ENCODE results near the gene TMEM30A.
A peak's percentile ranks its signal among the peaks of the same experiment; 100 is the strongest.

Gene TMEM30A

DNA sequence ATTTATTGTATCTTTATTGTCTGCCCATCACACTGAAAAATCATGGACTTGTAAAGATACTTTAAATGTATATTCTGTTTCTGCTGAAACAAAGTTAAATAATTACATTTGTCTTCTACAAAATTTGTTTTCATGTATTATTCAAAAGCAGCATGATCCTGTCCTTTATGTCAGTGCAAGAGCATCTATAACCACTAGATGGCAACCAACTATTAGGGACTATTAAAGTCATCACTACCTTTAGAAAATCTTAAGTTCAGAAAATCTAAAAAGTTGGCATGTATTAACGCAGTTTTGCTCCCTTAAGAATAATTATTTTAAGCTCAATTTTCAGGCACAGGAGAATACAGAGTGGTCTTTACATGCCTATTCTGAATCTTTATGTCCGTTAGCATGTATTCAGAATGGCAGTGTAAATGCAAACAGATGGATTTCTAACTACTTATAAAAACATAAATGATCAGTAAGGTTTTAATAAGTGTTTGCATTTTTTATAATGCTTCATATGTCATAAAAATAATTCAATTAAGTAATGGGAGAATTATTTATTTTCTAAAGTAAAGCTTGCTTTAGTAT lies 17.8 kb downstream of the TMEM30A start:
- no peak overlapping the region for H3K9ac ChIP-seq (ENCODE audit: low read length)
- no peaks in the 10 kb centered on the region for H3K9me3 ChIP-seq (ENCODE audit: insufficient read depth, low read length)
- TF ChIP-seq EZH2phosphoT487 (conservative IDR thresholded peaks at IDR 0.05; ENCODE audit: low read length), result no peak
- TF ChIP-seq, protein P1, sequence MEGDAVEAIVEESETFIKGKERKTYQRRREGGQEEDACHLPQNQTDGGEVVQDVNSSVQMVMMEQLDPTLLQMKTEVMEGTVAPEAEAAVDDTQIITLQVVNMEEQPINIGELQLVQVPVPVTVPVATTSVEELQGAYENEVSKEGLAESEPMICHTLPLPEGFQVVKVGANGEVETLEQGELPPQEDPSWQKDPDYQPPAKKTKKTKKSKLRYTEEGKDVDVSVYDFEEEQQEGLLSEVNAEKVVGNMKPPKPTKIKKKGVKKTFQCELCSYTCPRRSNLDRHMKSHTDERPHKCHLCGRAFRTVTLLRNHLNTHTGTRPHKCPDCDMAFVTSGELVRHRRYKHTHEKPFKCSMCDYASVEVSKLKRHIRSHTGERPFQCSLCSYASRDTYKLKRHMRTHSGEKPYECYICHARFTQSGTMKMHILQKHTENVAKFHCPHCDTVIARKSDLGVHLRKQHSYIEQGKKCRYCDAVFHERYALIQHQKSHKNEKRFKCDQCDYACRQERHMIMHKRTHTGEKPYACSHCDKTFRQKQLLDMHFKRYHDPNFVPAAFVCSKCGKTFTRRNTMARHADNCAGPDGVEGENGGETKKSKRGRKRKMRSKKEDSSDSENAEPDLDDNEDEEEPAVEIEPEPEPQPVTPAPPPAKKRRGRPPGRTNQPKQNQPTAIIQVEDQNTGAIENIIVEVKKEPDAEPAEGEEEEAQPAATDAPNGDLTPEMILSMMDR (IDR thresholded peaks at IDR 0.05; ENCODE audit: insufficient read depth, low read length, poor library complexity, severe bottlenecking), result peak; percentile 87
- H3K4me2 ChIP-seq (ENCODE audit: low read depth, low read length, poor library complexity, severe bottlenecking), result no peak overlapping the region
- no peaks in the 10 kb centered on the region for H3K9me2 ChIP-seq (replicated peaks; ENCODE audit: insufficient read depth, low read length)
- H3K27ac ChIP-seq (ENCODE audit: low read depth, low read length), result no peak overlapping the region
- H3K79me2 ChIP-seq (ENCODE audit: insufficient read depth, low read length), result peaks cover 56% of the 10 kb centered on the region
- peaks cover 8% of the 10 kb centered on the region; the same call in 1 of the 2 replicates for H3F3A ChIP-seq (ENCODE audit: insufficient read depth)
- H3K36me3 ChIP-seq (ENCODE audit: low read length), result peaks cover 10% of the 10 kb centered on the region; the same call in 1 of the 2 replicates
- peaks cover 13% of the 10 kb centered on the region; the same call in 1 of the 2 replicates for H4K20me1 ChIP-seq (ENCODE audit: low read depth, low read length)
- H3K4me3 ChIP-seq (ENCODE audit: insufficient read depth, low read length, poor library complexity, severe bottlenecking), result no peak overlapping the region
- no peak overlapping the region for H2AFZ ChIP-seq (ENCODE audit: low read depth, low read length, severe bottlenecking)
- H3K27me3 ChIP-seq (ENCODE audit: low read length), result no peaks in the 10 kb centered on the region

DNA sequence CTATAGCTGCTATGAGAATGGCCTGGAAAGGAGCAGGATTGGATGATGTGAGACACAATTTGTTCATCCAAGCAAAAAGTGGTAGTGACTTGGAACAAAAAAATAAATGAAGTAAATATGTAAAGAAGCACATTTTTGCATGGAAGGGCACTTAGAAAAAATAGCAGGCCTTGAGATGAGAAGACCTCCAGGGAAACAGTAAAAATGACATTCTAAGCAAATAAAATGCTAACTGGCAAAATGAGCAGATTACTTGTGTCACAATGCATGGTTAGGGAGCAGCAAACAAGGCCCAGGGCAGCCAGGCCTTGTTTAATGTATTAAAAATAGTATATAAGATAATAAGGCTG lies 21.2 kb downstream of the TMEM30A start:
- TF ChIP-seq, protein P1 (IDR thresholded peaks at IDR 0.05; ENCODE audit: insufficient read depth, low read length, poor library complexity, severe bottlenecking), result no peak
- no peak for TF ChIP-seq EZH2phosphoT487 (conservative IDR thresholded peaks at IDR 0.05; ENCODE audit: low read length)
- H3F3A ChIP-seq (ENCODE audit: insufficient read depth), result peaks cover 8% of the 10 kb centered on the region; the same call in 1 of the 2 replicates
- H2AFZ ChIP-seq (ENCODE audit: low read depth, low read length, severe bottlenecking), result no peak overlapping the region
- H3K27me3 ChIP-seq (ENCODE audit: low read length), result no peaks in the 10 kb centered on the region
- no peak overlapping the region for H3K4me3 ChIP-seq (ENCODE audit: insufficient read depth, low read length, poor library complexity, severe bottlenecking)
- H3K9me3 ChIP-seq (ENCODE audit: insufficient read depth, low read length), result no peaks in the 10 kb centered on the region
- H3K9me2 ChIP-seq (replicated peaks; ENCODE audit: insufficient read depth, low read length), result no peaks in the 10 kb centered on the region
- no peak overlapping the region for H3K27ac ChIP-seq (ENCODE audit: low read depth, low read length)
- H4K20me1 ChIP-seq (ENCODE audit: low read depth, low read length), result peaks cover 13% of the 10 kb centered on the region; the same call in 1 of the 2 replicates
- H3K79me2 ChIP-seq (ENCODE audit: insufficient read depth, low read length), result peaks cover 39% of the 10 kb centered on the region
- no peak overlapping the region for H3K4me2 ChIP-seq (ENCODE audit: low read depth, low read length, poor library complexity, severe bottlenecking)
- H3K36me3 ChIP-seq (ENCODE audit: low read length), result peaks cover 33% of the 10 kb centered on the region
- no peak overlapping the region for H3K9ac ChIP-seq (ENCODE audit: low read length)

DNA sequence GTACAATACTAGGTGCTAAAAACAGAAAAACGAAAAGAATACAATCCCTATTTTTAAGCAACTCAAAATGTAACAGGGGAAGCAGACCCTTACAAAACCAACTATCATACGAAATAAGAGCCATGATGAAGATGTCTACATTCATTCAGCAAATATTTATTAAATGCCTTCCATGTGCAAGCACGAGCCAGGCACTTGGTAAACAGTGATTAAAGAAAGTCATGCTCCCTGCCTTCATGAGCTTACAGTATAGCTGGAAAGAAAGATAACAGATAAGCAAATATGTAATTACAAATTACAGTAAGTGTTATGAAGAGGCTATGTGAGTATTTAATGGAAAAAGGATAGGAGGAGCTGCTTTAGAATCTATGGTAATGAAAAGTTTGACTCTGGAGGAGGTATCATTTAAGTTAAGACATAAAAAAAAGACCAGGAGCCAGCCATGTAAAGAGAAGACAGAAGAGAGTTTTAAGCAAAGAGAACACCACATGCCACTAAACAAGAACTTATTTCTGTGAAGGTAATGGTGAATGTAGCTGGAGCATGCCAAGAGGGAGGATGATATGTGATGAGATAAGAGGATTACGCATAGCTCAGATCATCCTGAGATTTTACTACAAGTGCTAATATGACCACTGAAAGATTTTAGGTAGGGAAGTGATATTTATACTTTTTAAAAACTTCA lies 21.7 kb downstream of the TMEM30A start:
- Histone ChIP-seq H3K9me3 (ENCODE audit: insufficient read depth, low read length) (no peaks in the 10 kb centered on the region), H3K36me3 (ENCODE audit: low read length) (peaks cover 36% of the 10 kb centered on the region), H3K4me3 (ENCODE audit: insufficient read depth, low read length, poor library complexity, severe bottlenecking) (no peak overlapping the region), H3K27ac (ENCODE audit: low read depth, low read length) (no peak overlapping the region), H3K27me3 (ENCODE audit: low read length) (no peaks in the 10 kb centered on the region), H4K20me1 (ENCODE audit: low read depth, low read length) (peaks cover 13% of the 10 kb centered on the region; the same call in 1 of the 2 replicates), H3K79me2 (ENCODE audit: insufficient read depth, low read length) (peaks cover 34% of the 10 kb centered on the region), H3K9me2 (replicated peaks; ENCODE audit: insufficient read depth, low read length) (no peaks in the 10 kb centered on the region), H3K9ac (ENCODE audit: low read length) (no peak overlapping the region), H2AFZ (ENCODE audit: low read depth, low read length, severe bottlenecking) (no peak overlapping the region), H3K4me2 (ENCODE audit: low read depth, low read length, poor library complexity, severe bottlenecking) (no peak overlapping the region), H3F3A (ENCODE audit: insufficient read depth) (peaks cover 3% of the 10 kb centered on the region; the same call in 1 of the 2 replicates)
- TF ChIP-seq EZH2phosphoT487 (conservative IDR thresholded peaks at IDR 0.05; ENCODE audit: low read length), result no peak
- TF ChIP-seq, protein P1 (IDR thresholded peaks at IDR 0.05; ENCODE audit: insufficient read depth, low read length, poor library complexity, severe bottlenecking), result no peak
